NCI-H1105 (cell line): ENCODE measurements around the gene SLC22A6.
"Not testable (repeated sequence)": the region's sequence is repeated elsewhere in the genome, so short reads cannot be mapped to it uniquely, and the experiment has no call there.

Experiments used
- DNase-seq: peaks from one replicate; lab custom pipeline; 2025; lab: John Stamatoyannopoulos, UW

SLC22A6 gene

GRCh38 chr11:62985041-62985750 lies 429 bp upstream of the SLC22A6 start:
- DNase-seq, result no peak

DNA sequence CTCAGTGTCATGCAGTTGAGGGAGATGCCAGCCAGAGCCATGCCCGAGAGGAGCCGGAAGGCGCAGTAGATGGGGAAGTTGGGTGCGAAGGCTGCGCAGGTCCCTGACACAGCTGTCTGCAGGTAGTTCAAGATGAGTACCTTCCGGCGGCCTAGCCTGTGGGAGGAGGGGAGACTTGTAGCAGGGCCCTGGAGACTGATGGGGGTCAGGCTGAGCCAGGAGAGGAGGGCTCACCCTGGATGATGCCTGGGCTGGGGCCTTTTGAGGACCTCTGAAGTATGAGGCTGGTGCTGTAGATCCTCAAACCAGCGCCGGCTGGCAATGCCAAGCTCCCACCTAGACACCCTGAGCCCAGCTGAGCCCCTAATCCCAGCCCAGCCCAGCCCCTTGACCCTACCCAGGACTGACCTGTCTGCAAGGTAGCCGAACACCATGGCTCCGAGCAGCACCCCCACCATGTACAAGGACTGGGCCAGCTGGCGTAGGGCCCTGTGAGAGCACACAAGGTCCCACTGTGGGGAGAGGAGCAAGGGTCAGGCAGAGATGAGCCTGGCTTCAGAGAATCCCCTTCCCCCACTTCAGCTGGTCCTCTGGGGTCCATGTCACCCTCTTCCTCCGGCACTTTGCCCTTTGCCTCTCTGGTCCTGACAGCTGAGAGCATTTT lies 1.1 kb downstream of the SLC22A6 start:
- no peak for DNase-seq

DNA sequence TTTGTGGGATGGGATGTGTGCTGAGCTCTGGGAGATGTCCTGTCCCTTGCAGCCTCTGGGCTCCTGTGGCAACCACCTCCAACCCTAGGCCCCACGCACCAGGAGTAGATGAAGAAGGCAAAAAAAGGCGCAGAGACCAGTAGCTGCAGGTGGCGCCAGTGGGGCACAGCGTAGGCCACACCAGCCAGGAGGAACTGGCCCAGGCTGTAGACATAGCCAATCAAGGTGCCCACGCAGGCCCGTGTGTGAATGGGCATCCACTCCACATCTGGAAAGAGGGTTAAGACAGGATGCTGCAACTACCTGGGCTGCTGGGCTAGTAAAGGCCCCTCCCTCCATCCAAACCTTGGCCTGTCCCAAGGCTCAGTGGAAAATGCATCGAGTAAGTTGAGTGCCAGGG lies 3.0 kb downstream of the SLC22A6 start:
- no peak for DNase-seq

DNA sequence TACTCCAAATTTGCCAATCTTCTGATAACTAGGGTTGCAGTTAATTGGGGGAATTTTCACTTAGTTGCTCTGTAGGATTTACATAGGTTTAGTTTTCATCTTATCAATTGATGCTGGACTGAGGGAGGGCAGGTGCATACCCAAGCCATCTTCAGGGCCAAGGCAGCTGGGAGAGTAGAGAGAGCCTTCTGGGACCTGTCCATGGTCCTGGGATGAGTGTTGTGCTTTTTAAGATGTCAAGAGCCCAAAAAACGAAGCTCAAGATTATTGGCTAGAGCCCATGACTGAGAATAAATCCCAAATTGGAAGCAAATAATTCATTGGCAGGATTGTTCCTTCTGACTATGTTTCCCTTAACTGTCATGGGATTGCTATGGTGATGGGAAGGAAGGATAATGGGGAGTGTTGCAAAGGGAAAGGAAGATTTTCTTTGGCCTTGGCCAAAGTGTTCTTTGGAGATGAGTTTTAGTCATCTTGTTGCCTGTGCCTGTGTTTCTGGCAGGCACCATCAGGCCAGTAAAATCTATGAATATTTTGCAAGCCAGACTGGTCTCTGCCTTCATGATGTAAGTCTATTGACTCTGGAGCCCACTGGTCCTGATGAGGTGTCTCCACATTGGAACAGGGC lies 4.5 kb downstream of the SLC22A6 start:
- DNase-seq, result no peak

GRCh38 chr11:62976109-62976508 lies 8.7 kb downstream of the SLC22A6 start:
- no peak for DNase-seq

DNA sequence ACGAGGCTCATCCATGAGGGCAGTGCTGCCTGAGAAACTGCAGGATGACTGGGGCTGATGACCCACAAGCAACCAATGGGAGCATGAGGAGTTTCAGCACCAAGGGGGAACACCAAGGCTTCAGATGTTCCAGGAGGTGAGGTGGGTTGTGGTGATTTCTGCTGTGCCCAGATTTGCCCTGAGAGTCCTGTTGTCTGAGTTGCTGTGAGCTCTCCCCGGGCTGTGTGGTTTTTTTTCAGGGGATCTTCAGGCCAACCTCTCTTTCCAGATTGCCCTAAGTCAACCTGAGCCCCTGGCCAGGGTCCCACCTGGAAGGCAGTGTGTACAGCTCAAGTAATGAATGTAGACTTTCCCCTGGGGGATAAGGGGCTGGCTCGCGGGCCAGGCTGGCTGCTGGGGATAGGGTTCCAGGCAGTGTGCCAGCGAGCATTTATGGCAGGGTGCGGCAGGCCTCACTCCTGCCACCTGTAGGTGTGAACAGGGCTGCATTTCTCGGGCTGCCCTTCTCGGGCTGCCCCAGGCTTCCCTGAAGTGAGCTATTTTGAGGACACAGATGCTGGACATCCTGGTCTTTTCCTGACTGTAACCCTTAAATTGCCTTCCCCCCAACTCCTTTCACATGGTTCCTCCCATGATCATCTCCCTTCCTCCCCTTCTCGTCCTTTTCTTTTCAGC lies 9.8 kb downstream of the SLC22A6 start:
- peak; percentile 92 for DNase-seq

DNA sequence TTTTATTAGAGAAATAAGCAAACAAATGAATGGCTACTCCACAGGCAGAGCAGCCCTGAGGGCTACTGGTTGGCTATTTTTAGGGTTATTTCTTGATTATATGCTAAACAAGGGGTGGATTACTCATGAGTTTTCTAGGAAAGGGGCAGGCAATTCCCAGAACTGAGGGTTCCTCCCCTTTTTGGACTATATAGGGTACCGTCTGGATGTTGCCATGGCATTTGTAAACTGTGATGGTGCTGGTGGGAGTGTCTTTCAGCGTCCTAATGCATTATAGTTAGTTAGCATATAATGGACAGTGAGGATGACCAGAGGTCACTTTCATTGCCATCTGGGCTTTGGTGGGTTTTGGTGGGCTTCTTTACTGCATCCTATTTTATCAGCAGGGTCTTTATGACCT lies 19.2 kb downstream of the SLC22A6 start:
- no peak for DNase-seq

GRCh38 chr11:62962391-62962790 lies 22.4 kb downstream of the SLC22A6 start:
- DNase-seq, result no peak

DNA sequence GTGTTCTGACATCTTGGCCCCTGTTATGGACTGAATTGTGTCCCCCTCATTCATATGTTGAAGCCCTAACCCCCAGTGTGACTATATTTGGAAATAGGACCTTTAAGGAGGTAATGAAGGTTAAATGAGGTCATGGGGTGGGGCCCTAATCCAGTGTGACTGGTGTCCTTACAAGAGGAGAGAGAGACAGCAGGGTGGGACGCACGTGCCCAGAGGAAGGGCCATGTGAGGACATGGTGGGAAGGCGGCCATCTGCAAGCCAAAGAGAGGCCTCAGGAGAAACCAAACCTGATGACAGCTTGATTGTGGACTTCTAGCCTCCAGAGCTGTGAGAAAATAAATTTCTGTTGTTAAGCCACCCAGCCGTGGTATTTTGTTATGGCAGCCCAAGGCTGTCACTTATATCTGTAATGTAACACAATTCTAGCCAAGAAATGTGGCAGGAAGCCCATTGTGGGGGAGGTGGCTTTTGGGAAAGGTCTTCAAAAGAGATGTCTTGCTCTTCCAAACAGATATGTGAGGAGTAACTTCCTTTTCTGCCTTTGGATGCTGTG lies 23.7 kb downstream of the SLC22A6 start:
- no peak for DNase-seq

DNA sequence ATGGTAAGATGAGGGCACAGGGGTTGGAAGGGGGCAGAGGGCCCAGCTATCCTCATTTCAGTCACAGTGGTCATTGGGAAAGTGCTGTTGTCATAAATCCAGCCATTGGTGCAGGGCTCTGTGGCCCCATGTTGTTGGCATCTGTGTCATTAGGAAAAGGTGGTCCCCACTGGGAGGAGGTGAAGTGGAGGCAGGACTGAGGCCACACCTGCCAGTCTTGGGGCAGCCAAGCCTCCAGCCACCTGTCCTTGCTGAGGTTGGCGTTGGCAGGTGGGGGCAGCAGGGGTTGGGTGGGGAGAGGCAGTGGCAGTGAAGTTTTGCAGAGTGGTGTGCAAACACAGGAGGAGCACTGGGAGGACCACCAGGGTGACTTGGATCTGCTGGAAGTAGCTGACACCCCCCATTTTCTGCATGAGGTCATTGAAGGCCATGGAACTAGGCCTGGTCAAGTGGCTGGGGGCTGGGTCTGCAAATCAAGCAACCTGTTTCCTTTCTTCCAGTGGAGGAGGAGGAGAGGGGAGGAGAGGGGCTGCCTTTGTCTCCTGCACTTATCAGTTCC lies 25.3 kb downstream of the SLC22A6 start:
- no peak for DNase-seq

GRCh38 chr11:62958547-62959421 lies 26.0 kb downstream of the SLC22A6 start:
- no peak for DNase-seq

GRCh38 chr11:62957147-62957546 lies 27.6 kb downstream of the SLC22A6 start:
- DNase-seq, result no peak

DNA sequence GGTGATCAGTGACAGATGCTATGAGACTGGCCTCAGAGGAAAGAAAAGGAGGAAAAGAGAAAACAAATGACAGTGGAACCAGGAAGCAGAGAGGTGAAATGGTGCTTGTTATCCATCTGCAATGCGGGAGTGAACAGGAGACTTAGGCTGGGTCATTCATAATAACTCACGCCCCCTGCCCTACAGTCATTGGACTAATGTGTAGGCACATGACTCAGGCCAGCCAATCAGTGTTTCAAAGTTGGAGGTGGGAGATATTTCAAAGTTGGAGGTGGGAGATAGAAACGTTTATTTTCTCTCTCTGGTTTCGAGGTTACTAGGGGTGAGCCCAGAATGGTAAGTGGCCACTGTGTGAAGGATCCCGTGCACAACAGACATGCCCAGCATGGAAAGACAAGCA lies 30.3 kb downstream of the SLC22A6 start:
- no peak for DNase-seq

- no peak for DNase-seq
Observed at GRCh38 chr11:62953811-62954210, 31.0 kb downstream of the SLC22A6 start.

- no peak for DNase-seq
Observed at GRCh38 chr11:62948765-62949320, 35.9 kb downstream of the SLC22A6 start.

- DNase-seq, result not testable (repeated sequence)
Observed at GRCh38 chr11:62945538-62945937, 39.2 kb downstream of the SLC22A6 start.

GRCh38 chr11:62937528-62937927 lies 47.2 kb downstream of the SLC22A6 start:
- not testable (repeated sequence) for DNase-seq

- no peak for DNase-seq
Observed at GRCh38 chr11:62934496-62934785, 50.3 kb downstream of the SLC22A6 start.

- no peak for DNase-seq
Observed at GRCh38 chr11:62933750-62934495, 50.8 kb downstream of the SLC22A6 start.

GRCh38 chr11:62933285-62933684 lies 51.5 kb downstream of the SLC22A6 start:
- no peak for DNase-seq
